WI38 (cell line): Measurements from ENCODE around the gene CFAP100.

ENCODE experiments used
- H3K4me3 ChIP-seq: 2 replicates; pipeline ENCODE4 v1.5.1; 2011; ENCODE audit warnings: low read depth, mild to moderate bottlenecking, control low read depth, low read length
- TF ChIP-seq, protein P1 (sequence below): IDR thresholded peaks from 2 replicates; pipeline ENCODE4 v1.5.1; 2012; ENCODE audit warnings: low read depth, mild to moderate bottlenecking, control low read depth, low read length

CFAP100 gene

DNA sequence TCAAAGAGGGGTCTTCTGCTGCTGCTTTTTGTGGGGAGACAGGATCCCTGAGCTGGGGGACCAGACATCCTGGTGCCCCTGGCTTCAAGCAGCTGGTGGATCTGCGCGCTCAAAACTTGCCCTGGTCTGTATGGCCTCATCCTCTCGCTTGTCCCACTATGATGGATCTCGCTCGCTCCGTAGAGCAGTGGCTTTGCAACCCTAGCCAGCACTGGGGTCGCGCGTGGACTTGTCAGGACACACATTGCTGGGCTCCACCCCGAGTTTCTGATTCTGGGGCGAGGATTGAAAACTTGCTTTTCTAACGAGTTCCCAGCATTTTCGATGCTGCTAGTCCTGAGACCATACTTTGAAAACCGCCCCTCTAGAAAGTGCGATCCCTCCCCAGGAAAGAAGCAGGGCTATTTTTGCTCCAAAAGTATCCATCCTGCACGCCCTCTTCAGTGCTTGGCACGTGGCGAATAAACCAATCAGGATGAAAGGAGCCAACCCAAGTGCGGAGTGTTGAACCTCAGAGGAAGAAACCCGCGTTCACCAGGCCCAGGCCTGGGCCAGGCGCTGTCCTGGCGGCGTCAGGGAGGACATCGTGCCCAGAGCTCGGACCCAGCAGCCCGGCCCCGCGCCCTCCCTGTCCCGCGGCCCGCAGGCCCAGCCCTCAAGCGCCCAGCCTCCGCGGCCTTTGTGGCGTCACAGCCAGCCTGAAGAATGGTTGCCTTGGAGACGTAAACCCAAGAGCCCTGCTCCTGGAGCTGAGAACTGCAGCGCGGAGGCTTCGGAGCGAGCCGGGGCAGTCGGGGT is at the start of gene CFAP100:
TSS of gene CFAP100 (plus strand) at position 731 of the 798 bp plus-strand sequence. CDS start 1,092 bp downstream, outside the sequence.
- TF ChIP-seq, protein P1, sequence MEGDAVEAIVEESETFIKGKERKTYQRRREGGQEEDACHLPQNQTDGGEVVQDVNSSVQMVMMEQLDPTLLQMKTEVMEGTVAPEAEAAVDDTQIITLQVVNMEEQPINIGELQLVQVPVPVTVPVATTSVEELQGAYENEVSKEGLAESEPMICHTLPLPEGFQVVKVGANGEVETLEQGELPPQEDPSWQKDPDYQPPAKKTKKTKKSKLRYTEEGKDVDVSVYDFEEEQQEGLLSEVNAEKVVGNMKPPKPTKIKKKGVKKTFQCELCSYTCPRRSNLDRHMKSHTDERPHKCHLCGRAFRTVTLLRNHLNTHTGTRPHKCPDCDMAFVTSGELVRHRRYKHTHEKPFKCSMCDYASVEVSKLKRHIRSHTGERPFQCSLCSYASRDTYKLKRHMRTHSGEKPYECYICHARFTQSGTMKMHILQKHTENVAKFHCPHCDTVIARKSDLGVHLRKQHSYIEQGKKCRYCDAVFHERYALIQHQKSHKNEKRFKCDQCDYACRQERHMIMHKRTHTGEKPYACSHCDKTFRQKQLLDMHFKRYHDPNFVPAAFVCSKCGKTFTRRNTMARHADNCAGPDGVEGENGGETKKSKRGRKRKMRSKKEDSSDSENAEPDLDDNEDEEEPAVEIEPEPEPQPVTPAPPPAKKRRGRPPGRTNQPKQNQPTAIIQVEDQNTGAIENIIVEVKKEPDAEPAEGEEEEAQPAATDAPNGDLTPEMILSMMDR = no peak
- H3K4me3 ChIP-seq = no peak within 1 kb of the TSS

- TF ChIP-seq, protein P1 = no peak
- no peak overlapping the region for H3K4me3 ChIP-seq
Measured at GRCh38 chr3:126345231-126345630, 49.5 kb upstream of the CFAP100 start.

GRCh38 chr3:126345641-126346460 is 48.9 kb upstream of the CFAP100 start:
- TF ChIP-seq, protein P1 = no peak
- no peak overlapping the region for H3K4me3 ChIP-seq

DNA sequence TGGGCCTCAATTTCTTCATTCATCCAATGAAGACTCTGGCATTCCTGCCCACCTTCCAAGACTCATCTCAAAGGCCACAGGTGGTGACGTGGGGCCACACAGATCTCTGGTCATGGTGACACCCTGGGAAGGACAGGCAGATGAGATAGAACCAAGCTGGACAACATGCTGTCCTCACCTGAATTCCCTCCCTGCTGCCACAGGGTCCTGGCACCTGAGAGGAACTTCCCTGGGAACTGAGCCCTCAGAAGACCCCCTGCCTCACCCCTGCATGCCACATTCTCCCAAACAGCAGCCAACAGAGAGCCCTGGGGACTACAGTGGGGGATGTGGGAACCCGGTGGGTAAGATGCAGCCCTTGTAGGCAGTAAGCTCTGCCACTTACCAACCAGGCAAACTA is 48.2 kb upstream of the CFAP100 start:
- TF ChIP-seq, protein P1 = no peak
- H3K4me3 ChIP-seq = no peak overlapping the region

DNA sequence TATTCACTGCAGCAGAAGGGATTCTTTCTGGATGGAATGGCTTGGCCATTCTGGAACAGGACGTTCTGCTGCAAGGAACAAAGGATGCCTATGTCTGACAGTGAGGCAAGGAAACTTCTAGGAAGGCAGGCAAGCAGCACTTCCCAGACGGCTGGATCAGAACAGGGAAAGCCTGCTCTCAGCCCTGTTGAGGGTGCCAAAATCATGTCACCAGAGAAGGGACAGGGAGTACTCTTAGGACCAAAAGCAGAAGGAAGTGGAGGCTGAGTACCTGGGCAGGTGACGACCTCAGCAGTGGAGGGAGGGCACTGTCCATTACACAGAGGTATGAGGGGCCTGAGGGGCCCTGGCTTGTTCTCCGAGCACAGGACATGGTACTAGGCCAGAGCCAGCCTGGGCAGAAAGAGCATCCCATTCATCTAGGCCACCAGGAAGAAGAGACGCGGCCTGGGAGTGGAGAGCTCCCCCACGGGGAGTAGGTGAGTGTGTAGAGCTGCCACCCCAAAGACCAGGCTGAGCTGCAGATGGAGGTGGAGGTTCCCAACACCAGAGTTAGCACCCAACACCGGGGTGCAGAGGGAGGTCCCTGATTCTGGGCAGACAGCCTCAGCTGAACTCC is 47.1 kb upstream of the CFAP100 start:
- TF ChIP-seq, protein P1 = no peak
- H3K4me3 ChIP-seq = no peak overlapping the region

GRCh38 chr3:126348308-126348920 is 46.3 kb upstream of the CFAP100 start:
- TF ChIP-seq, protein P1 = no peak
- no peak overlapping the region for H3K4me3 ChIP-seq
